DLD1 (cell line): ENCODE results near the gene RNF151.
"Not testable (repeated sequence)": the region's sequence is repeated elsewhere in the genome, so short reads cannot be mapped to it uniquely, and the experiment has no call there.

ENCODE experiments used
- in situ Hi-C: cut with HindIII; loops from 2 replicates; pipeline ENCODE4 v1.10.0; 2017; ENCODE audit warnings: low sequenced_read_pairs

Gene RNF151

GRCh38 chr16:1938910-1939309 is 27.7 kb upstream of the RNF151 start:
- in situ Hi-C loops: no loop called here

GRCh38 chr16:1939833-1940232 is 26.8 kb upstream of the RNF151 start:
- in situ Hi-C loops: not testable (repeated sequence)

- in situ Hi-C loops: no loop called here
These were observed 26.1 kb upstream of the RNF151 start for GRCh38 chr16:1940273-1941161.

- in situ Hi-C loops: no loop called here
These were observed 25.3 kb upstream of the RNF151 start for GRCh38 chr16:1941162-1942046.

GRCh38 chr16:1942047-1942809 is 24.4 kb upstream of the RNF151 start:
- in situ Hi-C loops: no loop called here

GRCh38 chr16:1942810-1943726 is 23.6 kb upstream of the RNF151 start, which contains the start of gene MSRB1:
Gene MSRB1, minus strand, starts transcription at chr16:1943199. Its CDS starts 43 bp downstream, at chr16:1943156.
- in situ Hi-C loops: no loop called here

- in situ Hi-C loops: no loop called here
These were observed 21.9 kb upstream of the RNF151 start for GRCh38 chr16:1944612-1945199.

- in situ Hi-C loops: no loop called here
These were observed 20.9 kb upstream of the RNF151 start for GRCh38 chr16:1945559-1946391.

- in situ Hi-C loops: no loop called here
These were observed 19.9 kb upstream of the RNF151 start for GRCh38 chr16:1946495-1947368.

GRCh38 chr16:1947369-1947670 is 19.3 kb upstream of the RNF151 start:
- in situ Hi-C loops: no loop called here

GRCh38 chr16:1949507-1949906 is 17.1 kb upstream of the RNF151 start:
- in situ Hi-C loops: no loop called here

GRCh38 chr16:1950047-1950446 is 16.6 kb upstream of the RNF151 start:
- in situ Hi-C loops: no loop called here

GRCh38 chr16:1950559-1950958 is 16.1 kb upstream of the RNF151 start:
- in situ Hi-C loops: no loop called here

GRCh38 chr16:1953734-1954133 is 12.9 kb upstream of the RNF151 start:
- in situ Hi-C loops: no loop called here

GRCh38 chr16:1957434-1958142 is 9.1 kb upstream of the RNF151 start:
- in situ Hi-C loops: not testable (repeated sequence)

- in situ Hi-C loops: not testable (repeated sequence)
These were observed 8.5 kb upstream of the RNF151 start for GRCh38 chr16:1958143-1958491.

GRCh38 chr16:1958715-1959268 is 7.9 kb upstream of the RNF151 start:
- in situ Hi-C loops: no loop called here
